ENCODE results near the gene INSIG2.

Gene INSIG2

DNA sequence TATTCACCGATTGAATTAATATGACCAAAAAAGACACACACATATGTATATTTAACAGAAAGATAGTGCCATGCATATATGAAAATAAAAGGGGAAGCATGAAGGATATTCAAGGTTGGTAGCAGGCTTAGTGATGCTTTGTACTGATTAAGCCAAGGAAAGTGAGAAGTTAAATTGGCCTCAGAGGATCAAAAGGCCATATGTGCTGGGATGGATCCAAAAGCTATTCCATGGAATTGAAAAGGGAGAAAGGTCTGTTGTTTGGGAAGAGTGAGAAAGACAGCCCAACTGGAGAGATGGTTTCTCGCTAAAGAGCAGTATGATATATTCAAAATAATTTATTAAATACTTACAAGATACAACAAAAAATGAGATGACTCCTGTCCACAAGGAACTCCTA is 65.9 kb downstream of the INSIG2 start:
- ATAC-seq (replicated peaks; ENCODE audit: extremely low read depth, poor library complexity, severe bottlenecking) = no peak
- no peaks in the 10 kb centered on the region for H3K4me1 Mint-ChIP-seq
- no peaks in the 10 kb centered on the region for H3K36me3 Mint-ChIP-seq (ENCODE audit: insufficient read depth)
- peaks cover 68% of the 10 kb centered on the region for H3K27me3 Mint-ChIP-seq
- H3K4me3 Mint-ChIP-seq = no peak overlapping the region
- H3K27ac Mint-ChIP-seq (ENCODE audit: low read depth) = no peak overlapping the region
- H3K9me3 Mint-ChIP-seq = peaks cover 7% of the 10 kb centered on the region
- DNase-seq (ENCODE audit: low spot score in 2 of 2) = no peak
